ENCODE results near the gene AGT. TPM values are rescaled to one million over a fixed set of nuclear protein-coding genes. Genes with fewer than 3 reads are reported as not detected.

AGT gene
- total RNA-seq, 1 donor from 2014 or later, result 0.86 TPM

GRCh38 chr1:230757856-230758708 lies 44.2 kb upstream of the AGT start:
- no peak for DNase-seq
- intact Hi-C loops (cut with DNase I), result no loop called here
- Histone ChIP-seq H3K27ac (no peak overlapping the region), H3K9me3 (no peaks in the 10 kb centered on the region), H3K4me1 (peaks cover 14% of the 10 kb centered on the region), H3K36me3 (no peaks in the 10 kb centered on the region), H3K4me3 (no peak overlapping the region), H3K27me3 (ENCODE audit: low read depth) (peaks cover 4% of the 10 kb centered on the region)
- no peak for TF ChIP-seq CTCF (IDR thresholded peaks at IDR 0.05)
- no peak for ATAC-seq

- Histone ChIP-seq H3K4me1 (peaks cover 30% of the 10 kb centered on the region), H3K27me3 (ENCODE audit: low read depth) (no peaks in the 10 kb centered on the region), H3K27ac (no peak overlapping the region), H3K36me3 (no peaks in the 10 kb centered on the region), H3K9me3 (no peaks in the 10 kb centered on the region), H3K4me3 (no peak overlapping the region)
- peak; percentile 28 to 35 for ATAC-seq
- DNase-seq, result no peak
- TF ChIP-seq CTCF (IDR thresholded peaks at IDR 0.05), result no peak
- intact Hi-C loops (cut with DNase I), result no loop called here
Measured at GRCh38 chr1:230754796-230755195, 40.9 kb upstream of the AGT start.

GRCh38 chr1:230753586-230754251 lies 39.8 kb upstream of the AGT start:
- H3K27me3 ChIP-seq (ENCODE audit: low read depth), result no peaks in the 10 kb centered on the region
- no peaks in the 10 kb centered on the region for H3K9me3 ChIP-seq
- peak overlapping the region; percentile 53 for H3K27ac ChIP-seq
- DNase-seq (no peak), ATAC-seq (peak; percentile 75 to 78)
- H3K36me3 ChIP-seq, result no peaks in the 10 kb centered on the region
- peak overlapping the region; percentile 32 for H3K4me3 ChIP-seq
- peaks cover 30% of the 10 kb centered on the region for H3K4me1 ChIP-seq
- intact Hi-C loops (cut with DNase I), result no loop called here
- TF ChIP-seq CTCF (IDR thresholded peaks at IDR 0.05), result no peak

GRCh38 chr1:230753191-230753585 lies 39.3 kb upstream of the AGT start:
- Histone ChIP-seq H3K4me3 (peak overlapping the region; percentile 32), H3K27me3 (ENCODE audit: low read depth) (no peaks in the 10 kb centered on the region), H3K9me3 (no peaks in the 10 kb centered on the region), H3K4me1 (peaks cover 30% of the 10 kb centered on the region), H3K27ac (peak overlapping the region; percentile 53), H3K36me3 (no peaks in the 10 kb centered on the region)
- no peak for DNase-seq
- no peak for TF ChIP-seq CTCF (IDR thresholded peaks at IDR 0.05)
- intact Hi-C loops (cut with DNase I), result no loop called here
- no peak for ATAC-seq

- Histone ChIP-seq H3K27me3 (ENCODE audit: low read depth) (no peaks in the 10 kb centered on the region), H3K27ac (peak overlapping the region; percentile 53), H3K4me1 (peaks cover 30% of the 10 kb centered on the region), H3K36me3 (no peaks in the 10 kb centered on the region), H3K4me3 (no peak overlapping the region), H3K9me3 (no peaks in the 10 kb centered on the region)
- no peak for TF ChIP-seq CTCF (IDR thresholded peaks at IDR 0.05)
- DNase-seq (peak; percentile 80), ATAC-seq (peak; percentile 72 to 81)
- intact Hi-C loops (cut with DNase I), result no loop called here
Measured at GRCh38 chr1:230752407-230752806, 38.5 kb upstream of the AGT start.

Data from lower lobe of right lung (tissue), 2 donors.